ENCODE data around the gene POLK. TPM values are rescaled to one million over a fixed set of nuclear protein-coding genes. Genes with fewer than 3 reads are reported as not detected.
"Not testable (repeated sequence)": the region's sequence is repeated elsewhere in the genome, so short reads cannot be mapped to it uniquely, and the experiment has no call there.

POLK gene
- total RNA-seq, 2 donors from 2014 or later: 11.3 to 14.8 TPM

DNA sequence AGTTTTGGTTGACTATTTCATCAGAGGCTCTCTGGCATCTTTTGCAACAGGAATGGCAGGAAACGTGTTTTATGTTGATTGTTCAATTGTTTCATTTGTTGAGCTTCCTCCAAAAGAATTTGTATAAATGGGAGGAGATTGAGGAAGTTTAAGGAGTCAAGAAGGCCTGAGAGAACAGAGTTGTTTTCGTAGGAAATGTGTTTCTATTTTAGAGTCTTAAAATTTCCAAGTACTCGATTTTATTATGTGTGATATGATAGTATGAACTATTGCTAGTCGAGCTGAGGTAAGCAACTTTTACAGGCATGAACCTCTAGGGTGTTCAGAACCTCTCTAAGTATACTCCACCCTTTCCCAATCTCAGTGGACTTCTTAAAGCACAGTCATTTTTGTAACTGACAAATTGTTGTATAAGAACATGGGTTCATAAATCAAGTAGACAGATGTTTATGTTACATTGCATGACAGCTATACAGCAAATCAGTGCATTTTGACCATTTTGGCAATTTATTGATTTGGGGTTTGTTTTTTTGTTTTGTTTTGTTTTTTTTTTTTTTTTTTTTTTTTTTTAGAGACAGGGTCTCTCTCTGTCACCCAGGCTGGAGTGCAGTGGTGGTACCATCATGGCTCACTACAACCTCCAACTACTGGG is 47.4 kb downstream of the POLK start:
- H3K9ac ChIP-seq (ENCODE audit: extremely low read depth, low read length, poor library complexity, severe bottlenecking): no peak overlapping the region
- Mint-ChIP-seq H3K9me3 (peaks cover 34% of the 10 kb centered on the region), H3K4me1 (peaks cover 4% of the 10 kb centered on the region), H3K27me3 (ENCODE audit: insufficient read depth) (no peaks in the 10 kb centered on the region), H3K27ac (no peak overlapping the region), H3K4me3 (no peak overlapping the region), H3K36me3 (ENCODE audit: low read depth) (peaks cover 37% of the 10 kb centered on the region)
- H3K4me3 ChIP-seq (ENCODE audit: low read length): no peak overlapping the region
- H3K9me3 ChIP-seq (ENCODE audit: control insufficient read depth, low read length): peaks cover 9% of the 10 kb centered on the region
- WGBS, 2 experiments (ENCODE audit: insufficient coverage in 1 of 2, insufficient read length in 1 of 2): 92 to 94% methylated on average over 2 to 4 of the region's 4 CpGs
- DNase-seq: no peak
- H3K27ac ChIP-seq (ENCODE audit: low read depth, low read length): no peak overlapping the region
- TF ChIP-seq, protein P1, sequence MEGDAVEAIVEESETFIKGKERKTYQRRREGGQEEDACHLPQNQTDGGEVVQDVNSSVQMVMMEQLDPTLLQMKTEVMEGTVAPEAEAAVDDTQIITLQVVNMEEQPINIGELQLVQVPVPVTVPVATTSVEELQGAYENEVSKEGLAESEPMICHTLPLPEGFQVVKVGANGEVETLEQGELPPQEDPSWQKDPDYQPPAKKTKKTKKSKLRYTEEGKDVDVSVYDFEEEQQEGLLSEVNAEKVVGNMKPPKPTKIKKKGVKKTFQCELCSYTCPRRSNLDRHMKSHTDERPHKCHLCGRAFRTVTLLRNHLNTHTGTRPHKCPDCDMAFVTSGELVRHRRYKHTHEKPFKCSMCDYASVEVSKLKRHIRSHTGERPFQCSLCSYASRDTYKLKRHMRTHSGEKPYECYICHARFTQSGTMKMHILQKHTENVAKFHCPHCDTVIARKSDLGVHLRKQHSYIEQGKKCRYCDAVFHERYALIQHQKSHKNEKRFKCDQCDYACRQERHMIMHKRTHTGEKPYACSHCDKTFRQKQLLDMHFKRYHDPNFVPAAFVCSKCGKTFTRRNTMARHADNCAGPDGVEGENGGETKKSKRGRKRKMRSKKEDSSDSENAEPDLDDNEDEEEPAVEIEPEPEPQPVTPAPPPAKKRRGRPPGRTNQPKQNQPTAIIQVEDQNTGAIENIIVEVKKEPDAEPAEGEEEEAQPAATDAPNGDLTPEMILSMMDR (conservative IDR thresholded peaks at IDR 0.05): no peak
- no peaks in the 10 kb centered on the region for H3K27me3 ChIP-seq (ENCODE audit: control insufficient read depth, insufficient read depth, low read length, poor library complexity, severe bottlenecking)
- H3K36me3 ChIP-seq (ENCODE audit: control insufficient read depth, insufficient read depth, low read length): peaks cover 25% of the 10 kb centered on the region
- H3K4me1 ChIP-seq (ENCODE audit: control insufficient read depth, insufficient read depth, low read length): no peaks in the 10 kb centered on the region

DNA sequence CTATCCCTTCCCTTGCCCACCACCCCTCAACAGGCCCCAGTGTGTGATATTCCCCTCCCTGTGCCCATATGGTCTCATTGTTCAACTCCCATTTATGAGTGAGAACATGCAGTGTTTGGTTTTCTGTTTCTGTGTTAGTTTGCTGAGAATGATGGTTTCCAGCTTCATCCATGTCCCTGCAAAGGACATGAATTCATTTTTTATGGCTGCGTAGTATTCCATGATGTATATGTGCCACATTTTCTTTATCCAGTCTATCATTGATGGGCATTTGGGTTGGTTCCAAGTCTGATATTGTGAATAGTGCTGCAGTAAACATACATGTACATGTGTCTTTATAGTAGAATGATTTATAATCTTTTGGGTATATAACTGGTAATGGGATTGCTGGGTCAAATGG is 49.0 kb downstream of the POLK start:
- DNase-seq; H3K4me1 ChIP-seq (ENCODE audit: control insufficient read depth, insufficient read depth, low read length); H3K4me3 ChIP-seq (ENCODE audit: low read length); H3K4me3 Mint-ChIP-seq; H3K27ac ChIP-seq (ENCODE audit: low read depth, low read length); H3K9ac ChIP-seq (ENCODE audit: extremely low read depth, low read length, poor library complexity, severe bottlenecking); H3K9me3 ChIP-seq (ENCODE audit: control insufficient read depth, low read length); H3K4me1 Mint-ChIP-seq; H3K27me3 ChIP-seq (ENCODE audit: control insufficient read depth, insufficient read depth, low read length, poor library complexity, severe bottlenecking); H3K27me3 Mint-ChIP-seq (ENCODE audit: insufficient read depth); H3K27ac Mint-ChIP-seq: not testable (repeated sequence)
- peaks cover 45% of the 10 kb centered on the region for H3K36me3 Mint-ChIP-seq (ENCODE audit: low read depth)
- H3K36me3 ChIP-seq (ENCODE audit: control insufficient read depth, insufficient read depth, low read length): peaks cover 19% of the 10 kb centered on the region
- H3K9me3 Mint-ChIP-seq: peaks cover 42% of the 10 kb centered on the region
- 95% methylated on average over 1 of the region's 1 CpG; no CpG with 5 or more reads in 1 of the 2 experiments for WGBS, 2 experiments (ENCODE audit: insufficient coverage in 1 of 2, insufficient read length in 1 of 2)

DNA sequence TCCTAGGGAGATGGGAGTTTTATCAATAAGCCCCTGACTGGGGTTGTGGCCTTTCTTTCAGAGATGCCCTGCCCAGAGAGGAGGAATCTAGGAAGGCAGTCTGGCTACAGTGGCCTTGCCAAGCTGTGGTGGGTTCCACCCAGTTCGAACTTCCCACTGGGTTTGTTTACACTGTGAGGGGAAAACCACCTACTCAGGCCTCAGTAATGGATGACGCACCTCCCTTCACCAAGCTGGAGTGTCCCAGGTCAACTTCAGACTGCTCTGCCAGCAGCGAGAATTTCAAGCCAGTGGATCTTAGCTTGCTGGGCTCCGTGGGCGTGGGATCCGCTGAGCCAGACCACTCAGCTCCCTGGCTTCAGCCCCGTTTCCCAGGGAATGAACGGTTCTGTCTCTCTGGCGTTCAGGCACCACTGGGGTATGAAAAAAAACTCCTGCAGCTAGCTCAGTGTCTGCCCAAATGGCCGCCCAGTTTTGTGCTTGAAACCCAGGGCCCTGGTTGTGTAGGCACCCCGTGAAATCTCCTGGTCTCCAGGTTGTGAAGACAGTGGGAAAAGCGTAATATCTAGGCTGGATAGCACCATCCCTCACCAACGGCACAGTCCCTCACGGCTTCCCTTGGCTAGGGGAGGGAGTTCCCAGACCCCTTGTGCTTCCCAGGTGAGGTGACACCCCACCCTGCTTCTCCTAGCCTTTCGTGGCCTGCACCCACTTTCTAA is 54.5 kb downstream of the POLK start:
- peak overlapping the region; percentile 83 for H3K27ac ChIP-seq (ENCODE audit: low read depth, low read length)
- not testable (repeated sequence) for H3K4me1 ChIP-seq (ENCODE audit: control insufficient read depth, insufficient read depth, low read length); H3K27me3 ChIP-seq (ENCODE audit: control insufficient read depth, insufficient read depth, low read length, poor library complexity, severe bottlenecking); H3K36me3 ChIP-seq (ENCODE audit: control insufficient read depth, insufficient read depth, low read length); H3K27me3 Mint-ChIP-seq (ENCODE audit: insufficient read depth); H3K4me3 Mint-ChIP-seq; H3K9me3 ChIP-seq (ENCODE audit: control insufficient read depth, low read length); H3K9ac ChIP-seq (ENCODE audit: extremely low read depth, low read length, poor library complexity, severe bottlenecking); DNase-seq; H3K27ac Mint-ChIP-seq; H3K4me3 ChIP-seq (ENCODE audit: low read length)
- 87 to 92% methylated on average over 7 to 15 of the region's 15 CpGs for WGBS, 2 experiments (ENCODE audit: insufficient coverage in 1 of 2, insufficient read length in 1 of 2)
- H3K9me3 Mint-ChIP-seq: peaks cover 39% of the 10 kb centered on the region
- peaks cover 40% of the 10 kb centered on the region for H3K36me3 Mint-ChIP-seq (ENCODE audit: low read depth)
- peaks cover 14% of the 10 kb centered on the region for H3K4me1 Mint-ChIP-seq

DNA sequence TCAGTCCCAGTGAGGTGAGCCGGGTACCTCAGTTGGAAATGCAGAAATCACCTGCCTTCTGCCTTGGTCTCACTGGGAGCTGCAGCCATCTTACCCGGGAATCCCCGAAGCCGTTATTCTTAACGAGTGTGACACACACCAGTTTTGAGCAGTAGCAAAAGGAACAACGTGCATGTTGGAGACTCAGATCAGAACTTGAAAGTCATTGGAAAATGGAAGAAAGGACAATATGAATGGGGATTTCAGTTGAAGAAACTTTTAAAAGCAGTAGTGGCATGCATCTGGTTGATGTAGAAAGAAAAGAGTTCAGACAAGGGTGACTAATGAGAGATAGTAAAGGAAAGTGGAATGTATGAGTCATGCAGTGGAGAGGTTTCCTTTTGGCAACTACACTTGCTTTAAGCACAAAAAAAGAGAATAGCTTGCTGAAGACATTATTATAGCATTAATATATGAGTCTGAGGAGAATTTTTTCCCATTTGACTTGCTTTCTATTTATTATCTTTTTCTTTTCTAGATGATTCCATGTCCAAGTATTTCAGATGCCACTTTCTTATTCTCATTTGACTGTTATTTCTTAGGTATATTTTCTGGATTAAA is 55.1 kb downstream of the POLK start:
- TF ChIP-seq, protein P1 (conservative IDR thresholded peaks at IDR 0.05): no peak
- Histone ChIP-seq H3K27me3 (ENCODE audit: control insufficient read depth, insufficient read depth, low read length, poor library complexity, severe bottlenecking) (no peaks in the 10 kb centered on the region), H3K36me3 (ENCODE audit: control insufficient read depth, insufficient read depth, low read length) (no peaks in the 10 kb centered on the region), H3K27ac (ENCODE audit: low read depth, low read length) (peak overlapping the region; percentile 83), H3K9ac (ENCODE audit: extremely low read depth, low read length, poor library complexity, severe bottlenecking) (no peak overlapping the region), H3K4me1 (ENCODE audit: control insufficient read depth, insufficient read depth, low read length) (peaks cover 2% of the 10 kb centered on the region), H3K4me3 (ENCODE audit: low read length) (no peak overlapping the region), H3K9me3 (ENCODE audit: control insufficient read depth, low read length) (peaks cover 5% of the 10 kb centered on the region)
- 67 to 89% methylated on average over 6 of the region's 6 CpGs for WGBS, 2 experiments (ENCODE audit: insufficient coverage in 1 of 2, insufficient read length in 1 of 2)
- no peak overlapping the region for H3K27ac Mint-ChIP-seq
- H3K4me3 Mint-ChIP-seq: no peak overlapping the region
- peaks cover 36% of the 10 kb centered on the region for H3K36me3 Mint-ChIP-seq (ENCODE audit: low read depth)
- peaks cover 32% of the 10 kb centered on the region for H3K9me3 Mint-ChIP-seq
- peaks cover 16% of the 10 kb centered on the region for H3K4me1 Mint-ChIP-seq
- no peaks in the 10 kb centered on the region for H3K27me3 Mint-ChIP-seq (ENCODE audit: insufficient read depth)
- DNase-seq: peak; percentile 51
